Endometrial microvascular endothelial cells (primary cell): ENCODE data around the gene EFNB3. TPM values are rescaled to one million over a fixed set of nuclear protein-coding genes. Genes with fewer than 3 reads are reported as not detected.

ENCODE experiments used
- in situ Hi-C: cut with HindIII; loops from 2 replicates; pipeline ENCODE4 v1.10.0; 2017; ENCODE audit warnings: low sequenced_read_pairs, low pct_unique_long_range_greater_than_20kb; ENCODE audit errors: inconsistent ontology term
- total RNA-seq: library from RNA; depleted of rRNA; stranded (reverse); fragments of >200 nt; gene quantifications from one replicate; pipeline ENCODE4 v1.2.3, GENCODE V29; 2015; ENCODE audit errors: inconsistent ontology term

The EFNB3 gene
- total RNA-seq, 1 donor from 2014 or later: not detected

DNA sequence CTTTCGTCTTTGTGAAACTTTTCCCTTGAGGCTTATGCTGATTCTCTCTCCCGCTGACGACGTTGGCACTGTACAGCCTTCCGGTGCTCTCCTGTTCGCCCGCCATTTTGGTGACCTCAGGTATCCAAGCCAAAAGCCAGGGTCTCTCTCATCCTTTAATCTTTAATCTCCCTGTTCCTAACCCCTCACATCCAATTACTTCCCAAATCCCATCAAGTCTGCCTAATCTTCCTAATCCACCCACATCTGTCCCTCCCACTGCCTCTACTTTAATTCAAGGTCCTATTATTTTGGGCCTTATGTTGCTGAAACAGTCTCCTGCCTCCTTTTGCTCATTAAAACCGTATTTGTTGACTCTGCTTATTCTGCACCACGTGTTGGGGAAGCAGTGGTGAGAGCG lies 9.4 kb upstream of the EFNB3 start:
- in situ Hi-C loops: no loop called here

DNA sequence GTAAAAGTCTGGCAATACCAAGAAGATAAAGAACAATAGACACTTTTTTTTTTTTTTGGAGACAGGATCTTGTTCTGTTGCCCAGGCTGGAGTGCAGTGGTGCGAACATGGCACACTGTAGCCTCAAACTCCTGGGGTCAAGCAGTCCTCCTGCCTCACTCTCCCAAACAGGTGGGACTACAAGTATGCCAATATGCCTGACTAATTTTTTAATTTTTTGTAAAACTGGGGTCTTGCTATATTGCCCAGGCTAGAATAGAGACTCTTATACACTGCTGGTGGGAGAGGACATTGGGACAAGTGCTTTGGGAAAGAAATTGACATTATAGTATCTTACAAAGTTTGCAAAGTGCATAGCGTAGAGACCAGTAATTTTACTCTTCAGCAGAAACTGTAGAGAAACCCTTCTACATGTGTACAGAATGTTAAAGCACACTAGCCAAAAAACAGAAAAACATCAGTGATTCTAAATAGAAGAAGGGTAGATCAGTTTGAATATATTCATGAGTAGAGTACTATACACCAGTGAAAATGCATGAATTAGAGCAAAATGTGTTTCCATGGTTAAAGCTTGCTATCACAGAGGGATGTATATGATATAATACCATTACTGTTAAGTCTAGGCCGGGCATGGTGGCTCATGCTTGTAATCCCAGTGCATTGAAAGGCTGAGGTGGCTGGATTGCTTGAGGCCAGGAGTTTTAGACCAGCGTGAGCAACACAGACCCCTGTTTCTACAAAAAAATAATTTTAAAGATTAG lies 7.0 kb upstream of the EFNB3 start:
- in situ Hi-C loops: no loop called here

DNA sequence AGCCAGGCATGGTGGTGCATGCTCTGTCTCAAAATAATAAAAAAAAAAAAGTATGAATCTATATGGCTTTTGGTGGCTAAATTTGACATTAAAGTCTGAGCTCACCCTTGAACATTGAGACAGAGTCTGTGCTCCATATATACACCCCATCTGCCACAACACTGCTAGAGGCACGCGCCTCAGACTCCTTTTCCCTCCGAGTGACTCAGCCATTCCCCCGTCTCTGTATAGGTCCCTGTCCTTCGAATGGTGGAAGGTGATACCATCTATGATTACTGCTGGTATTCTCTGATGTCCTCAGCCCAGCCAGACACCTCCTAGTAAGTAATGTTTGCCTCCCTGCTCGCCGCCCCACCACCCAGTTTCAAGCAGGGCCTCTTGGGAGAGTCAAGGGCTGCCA lies 4.5 kb upstream of the EFNB3 start:
- in situ Hi-C loops: no loop called here

DNA sequence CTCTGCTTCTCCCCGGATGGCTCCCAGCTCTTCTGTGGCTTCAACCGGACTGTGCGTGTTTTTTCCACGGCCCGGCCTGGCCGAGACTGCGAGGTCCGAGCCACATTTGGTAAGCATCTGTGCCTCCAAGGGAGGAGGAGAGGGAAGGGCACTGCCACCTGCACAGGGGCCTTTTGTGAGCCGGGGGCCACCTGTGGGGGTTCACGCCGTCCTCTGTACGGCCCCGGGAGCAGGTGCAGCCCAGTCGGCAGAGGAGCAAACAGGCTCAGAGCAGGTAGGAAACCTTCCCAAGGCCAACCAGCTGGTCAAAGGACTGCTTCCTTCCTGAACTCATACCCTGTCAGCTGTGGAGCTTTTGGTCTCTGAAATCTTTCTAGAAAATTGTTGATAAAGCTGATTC lies 3.3 kb upstream of the EFNB3 start:
- in situ Hi-C loops: no loop called here

DNA sequence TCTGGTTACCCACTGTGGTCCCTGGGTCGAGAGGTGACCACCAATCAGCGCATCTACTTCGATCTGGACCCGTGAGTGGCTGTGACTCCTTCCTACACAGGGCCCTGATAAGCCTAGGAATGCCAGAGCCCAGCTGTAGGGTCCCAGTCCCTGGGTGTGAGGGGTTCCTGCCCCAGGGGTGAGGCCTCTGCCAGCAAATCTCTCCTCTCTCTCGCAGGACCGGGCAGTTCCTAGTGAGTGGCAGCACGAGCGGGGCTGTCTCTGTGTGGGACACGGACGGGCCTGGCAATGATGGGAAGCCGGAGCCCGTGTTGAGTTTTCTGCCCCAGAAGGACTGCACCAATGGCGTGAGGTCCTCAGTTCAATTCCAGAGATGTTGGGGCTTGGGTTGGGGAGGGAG lies 2.2 kb upstream of the EFNB3 start:
- in situ Hi-C loops: no loop called here

DNA sequence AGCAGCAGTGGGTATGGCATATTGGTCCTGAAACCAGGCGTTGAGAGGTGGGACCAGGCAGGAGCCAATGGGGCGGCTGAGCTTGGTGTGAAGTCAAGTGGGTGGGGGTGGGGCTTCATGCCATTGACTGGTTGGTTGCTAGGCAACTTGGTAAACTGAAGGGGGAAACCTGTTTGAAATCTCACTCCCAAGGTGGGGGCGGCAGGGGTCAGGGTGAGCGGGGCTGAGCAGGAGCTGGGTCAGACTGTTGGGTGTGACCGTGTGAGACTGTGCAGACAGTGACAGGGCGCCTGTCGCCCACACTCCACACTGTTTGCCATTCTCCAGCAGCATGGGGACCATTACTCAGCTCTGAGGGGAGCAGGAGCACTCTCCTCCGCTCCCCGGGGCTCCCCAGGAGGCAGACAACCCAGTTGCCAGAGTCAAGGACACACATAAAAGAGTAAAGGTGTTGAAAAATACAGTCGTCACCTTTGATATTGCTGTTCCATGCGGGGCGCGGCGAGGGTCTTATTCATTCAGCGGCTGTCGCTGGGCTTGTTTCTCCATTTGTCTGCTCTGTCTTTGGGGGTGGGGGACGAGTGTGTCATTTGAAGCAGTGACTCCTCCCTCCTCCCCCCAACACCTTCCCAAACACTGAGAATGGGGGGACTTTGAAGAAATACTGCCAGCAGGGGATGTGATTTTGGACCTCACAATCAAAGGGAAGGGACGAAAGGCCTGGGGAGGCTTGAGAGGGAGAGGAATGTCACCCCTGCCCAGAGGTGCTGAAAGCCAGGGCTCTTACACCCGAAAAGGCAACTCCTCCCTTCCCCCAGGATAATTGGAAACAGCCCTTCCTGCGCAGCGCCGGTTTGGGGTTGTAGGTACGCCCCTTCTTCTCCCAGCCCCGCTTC lies 1.2 kb upstream of the EFNB3 start:
- in situ Hi-C loops: no loop called here

DNA sequence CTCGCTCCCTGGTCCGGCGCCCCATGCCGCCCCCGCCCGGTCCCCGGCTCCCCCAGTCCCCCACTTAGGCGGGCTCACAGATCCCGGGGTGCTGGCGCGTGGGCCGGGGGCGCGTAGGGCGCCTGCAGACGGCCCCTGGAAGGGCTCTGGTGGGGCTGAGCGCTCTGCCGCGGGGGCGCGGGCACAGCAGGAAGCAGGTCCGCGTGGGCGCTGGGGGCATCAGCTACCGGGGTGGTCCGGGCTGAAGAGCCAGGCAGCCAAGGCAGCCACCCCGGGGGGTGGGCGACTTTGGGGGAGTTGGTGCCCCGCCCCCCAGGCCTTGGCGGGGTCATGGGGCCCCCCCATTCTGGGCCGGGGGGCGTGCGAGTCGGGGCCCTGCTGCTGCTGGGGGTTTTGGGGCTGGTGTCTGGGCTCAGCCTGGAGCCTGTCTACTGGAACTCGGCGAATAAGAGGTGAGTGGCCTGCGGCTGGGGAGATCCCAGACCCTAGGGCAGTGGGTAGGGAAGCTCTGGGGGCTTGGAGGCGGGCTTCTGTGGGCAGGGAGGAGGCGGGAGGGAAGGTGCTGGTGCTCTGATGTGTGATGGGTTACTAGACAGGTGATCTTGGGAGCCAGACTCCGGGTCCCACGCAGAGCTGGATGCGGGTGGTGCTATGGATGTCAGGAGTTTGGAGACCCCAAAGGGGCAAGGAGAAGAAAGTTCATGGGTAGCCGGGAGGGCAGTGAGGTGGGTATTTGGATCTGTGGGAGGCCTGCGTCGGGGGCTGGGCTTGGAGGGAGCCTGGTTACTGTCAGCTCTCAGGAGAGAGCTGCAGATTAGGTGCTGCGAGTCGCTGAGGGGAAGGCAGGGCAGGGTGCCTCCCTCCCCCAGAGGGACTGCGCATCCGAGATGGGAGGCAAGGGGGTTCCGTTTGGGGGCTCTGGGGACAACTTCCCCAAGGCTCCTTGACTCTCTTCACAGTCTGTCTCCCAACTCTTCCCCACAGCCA lies 560 bp downstream of the EFNB3 start:
- in situ Hi-C loops: no loop called here

DNA sequence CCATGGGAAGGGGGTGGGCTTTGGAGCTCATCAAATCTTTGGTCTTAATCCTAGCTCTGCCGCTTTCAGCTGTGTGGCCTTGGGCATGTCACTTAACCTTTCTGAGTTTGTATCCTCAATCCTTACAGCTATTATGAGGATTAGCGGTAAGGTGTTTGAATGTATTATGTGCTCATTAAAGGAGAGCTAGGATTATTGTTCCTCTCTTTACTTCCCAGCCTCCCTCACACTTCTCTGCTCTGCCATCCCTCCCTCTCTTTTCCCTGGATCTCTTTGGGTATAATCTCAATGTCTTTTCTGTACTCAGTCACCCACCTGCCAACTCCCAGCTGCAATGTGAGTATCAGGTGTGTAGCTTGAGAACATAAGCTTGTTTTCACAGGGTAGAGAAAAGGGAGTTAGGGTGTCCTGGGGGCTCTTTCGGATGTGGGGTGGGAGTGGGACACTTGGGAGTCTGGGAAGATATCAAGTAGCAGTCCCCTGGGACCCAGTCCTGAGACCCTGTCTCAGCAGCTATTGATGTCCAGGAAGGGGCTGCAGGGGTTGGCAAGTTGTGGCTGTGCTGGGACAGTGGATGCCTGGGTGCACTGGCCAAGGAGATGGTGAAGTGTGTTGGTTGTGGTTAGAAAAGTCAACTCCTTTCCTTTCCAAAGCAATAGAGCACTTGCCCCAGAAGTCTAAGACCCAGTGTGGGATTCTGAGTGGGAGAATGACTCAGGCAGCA lies 1.8 kb downstream of the EFNB3 start:
- in situ Hi-C loops: no loop called here

DNA sequence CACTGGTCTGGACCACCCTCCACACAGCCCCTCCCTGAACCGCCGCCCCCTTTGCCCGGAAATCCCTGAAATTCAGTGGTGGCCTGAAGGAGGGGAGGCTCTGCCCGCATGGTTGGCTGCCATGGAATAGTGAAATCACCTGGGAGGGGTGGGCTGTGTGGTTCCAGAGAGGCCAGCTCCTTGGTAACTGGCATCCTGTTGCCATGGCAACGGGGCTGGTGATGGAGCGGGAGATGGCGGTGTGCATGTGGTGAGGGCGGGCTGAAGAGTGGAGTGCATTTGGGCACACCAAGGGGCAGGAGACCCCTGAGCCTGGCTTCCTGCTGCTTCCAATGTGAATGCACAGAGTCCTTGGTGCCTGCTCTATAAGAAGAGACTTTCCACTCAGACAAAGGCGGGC lies 2.4 kb downstream of the EFNB3 start:
- in situ Hi-C loops: no loop called here

DNA sequence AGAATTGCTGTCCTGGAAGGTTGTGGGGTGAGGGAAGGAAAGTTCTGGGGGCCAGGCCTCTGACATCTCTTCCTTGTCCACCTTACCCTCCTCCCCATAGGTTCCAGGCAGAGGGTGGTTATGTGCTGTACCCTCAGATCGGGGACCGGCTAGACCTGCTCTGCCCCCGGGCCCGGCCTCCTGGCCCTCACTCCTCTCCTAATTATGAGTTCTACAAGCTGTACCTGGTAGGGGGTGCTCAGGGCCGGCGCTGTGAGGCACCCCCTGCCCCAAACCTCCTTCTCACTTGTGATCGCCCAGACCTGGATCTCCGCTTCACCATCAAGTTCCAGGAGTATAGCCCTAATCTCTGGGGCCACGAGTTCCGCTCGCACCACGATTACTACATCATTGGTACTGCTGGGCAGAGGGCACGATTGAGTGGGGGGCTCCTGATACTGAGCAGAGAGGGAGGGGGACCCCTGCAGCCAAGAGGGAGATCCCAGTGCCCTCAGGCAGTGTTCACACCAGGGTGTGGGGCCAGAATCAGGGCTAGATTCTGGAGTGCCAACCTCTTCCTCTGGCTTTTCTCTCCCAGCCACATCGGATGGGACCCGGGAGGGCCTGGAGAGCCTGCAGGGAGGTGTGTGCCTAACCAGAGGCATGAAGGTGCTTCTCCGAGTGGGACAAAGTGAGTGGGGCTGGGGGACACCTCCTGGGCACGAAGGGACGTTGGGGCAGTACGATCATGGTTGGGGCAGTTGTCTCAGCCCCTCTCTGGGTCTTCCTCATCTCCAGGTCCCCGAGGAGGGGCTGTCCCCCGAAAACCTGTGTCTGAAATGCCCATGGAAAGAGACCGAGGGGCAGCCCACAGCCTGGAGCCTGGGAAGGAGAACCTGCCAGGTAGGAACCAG lies 3.1 kb downstream of the EFNB3 start:
- in situ Hi-C loops: no loop called here

DNA sequence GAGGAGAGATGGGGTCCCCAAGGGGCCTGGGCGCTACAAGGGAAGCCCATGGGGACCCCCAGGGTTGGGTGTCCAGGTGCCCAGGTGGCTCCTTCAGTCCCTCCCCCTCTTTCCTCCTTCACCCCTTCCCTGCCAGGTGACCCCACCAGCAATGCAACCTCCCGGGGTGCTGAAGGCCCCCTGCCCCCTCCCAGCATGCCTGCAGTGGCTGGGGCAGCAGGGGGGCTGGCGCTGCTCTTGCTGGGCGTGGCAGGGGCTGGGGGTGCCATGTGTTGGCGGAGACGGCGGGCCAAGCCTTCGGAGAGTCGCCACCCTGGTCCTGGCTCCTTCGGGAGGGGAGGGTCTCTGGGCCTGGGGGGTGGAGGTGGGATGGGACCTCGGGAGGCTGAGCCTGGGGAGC lies 4.0 kb downstream of the EFNB3 start:
- in situ Hi-C loops: no loop called here

DNA sequence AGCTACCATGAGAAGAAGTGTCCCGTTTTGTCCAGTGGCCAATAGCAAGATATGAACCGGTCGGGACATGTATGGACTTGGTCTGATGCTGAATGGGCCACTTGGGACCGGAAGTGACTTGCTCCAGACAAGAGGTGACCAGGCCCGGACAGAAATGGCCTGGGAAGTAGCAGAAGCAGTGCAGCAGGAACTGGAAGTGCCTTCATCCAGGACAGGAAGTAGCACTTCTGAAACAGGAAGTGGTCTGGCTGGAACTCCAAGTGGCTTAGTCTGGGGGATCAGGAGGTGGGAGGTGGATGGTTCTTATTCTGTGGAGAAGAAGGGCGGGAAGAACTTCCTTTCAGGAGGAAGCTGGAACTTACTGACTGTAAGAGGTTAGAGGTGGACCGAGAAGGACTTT lies 5.3 kb downstream of the EFNB3 start:
- in situ Hi-C loops: no loop called here

DNA sequence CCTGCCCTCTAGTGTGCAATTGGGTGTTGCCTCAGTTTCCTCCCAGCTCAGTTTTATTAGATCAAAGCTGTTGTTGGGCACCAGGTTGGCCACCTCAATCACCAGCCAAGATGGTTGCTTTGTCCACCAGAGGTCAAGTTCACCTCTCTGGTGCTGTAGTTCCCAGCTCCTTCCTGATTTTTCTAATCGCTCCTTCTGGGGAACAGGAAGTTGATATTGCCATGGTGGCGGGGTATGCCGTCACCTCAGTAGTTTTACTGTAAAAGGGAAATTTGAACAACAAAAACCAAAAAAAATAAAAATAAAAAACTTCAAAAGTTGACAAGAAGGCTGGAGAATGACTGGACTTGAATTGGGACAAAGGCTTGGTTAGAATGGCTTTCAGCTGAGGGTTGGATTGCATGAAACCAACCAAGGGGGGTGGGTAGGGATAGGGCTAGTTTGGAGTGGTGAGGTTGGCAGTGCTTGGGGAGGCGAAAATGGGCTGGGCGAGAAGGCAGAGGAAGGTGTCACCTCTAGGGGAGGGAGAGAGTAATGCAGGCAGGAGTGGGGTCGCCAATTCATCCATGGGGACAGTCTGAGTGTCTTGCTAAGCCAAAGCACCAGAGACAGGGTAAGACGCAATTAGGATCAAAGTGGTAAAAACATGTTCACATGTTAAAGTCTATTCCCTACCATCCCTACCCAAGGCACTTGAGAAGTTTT lies 6.2 kb downstream of the EFNB3 start:
- in situ Hi-C loops: no loop called here

DNA sequence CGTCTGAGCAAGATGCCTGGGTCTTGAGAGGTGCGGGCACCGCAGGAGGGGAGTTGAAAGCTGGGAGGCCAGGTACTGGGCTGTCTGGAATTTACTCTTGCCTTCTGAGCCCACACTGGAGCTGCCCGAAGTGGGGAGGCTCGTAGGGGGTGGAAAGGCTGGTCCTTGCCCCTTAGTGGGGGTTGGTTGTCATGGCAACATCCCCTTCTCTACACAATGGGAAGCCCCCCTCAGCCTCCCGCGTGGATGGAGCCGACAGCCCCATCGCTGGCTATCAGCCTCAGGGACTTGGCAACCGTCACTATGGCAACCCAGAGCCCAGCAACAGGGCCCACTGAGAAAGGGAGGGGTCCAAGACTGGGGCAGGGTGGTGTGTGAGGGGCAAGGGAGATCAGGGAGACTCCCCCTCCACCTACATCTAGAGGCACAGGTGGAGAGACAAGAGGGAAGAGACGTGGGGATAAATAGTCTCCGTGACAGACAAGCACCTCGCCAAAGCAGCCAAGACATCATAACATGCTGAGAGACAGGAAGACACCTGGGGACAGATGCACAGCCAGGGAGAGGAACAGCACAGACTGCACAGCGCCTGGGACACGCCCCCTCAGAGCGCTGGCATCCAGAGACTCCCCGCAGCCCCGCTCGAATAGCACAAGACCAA lies 7.2 kb downstream of the EFNB3 start:
- in situ Hi-C loops: no loop called here

DNA sequence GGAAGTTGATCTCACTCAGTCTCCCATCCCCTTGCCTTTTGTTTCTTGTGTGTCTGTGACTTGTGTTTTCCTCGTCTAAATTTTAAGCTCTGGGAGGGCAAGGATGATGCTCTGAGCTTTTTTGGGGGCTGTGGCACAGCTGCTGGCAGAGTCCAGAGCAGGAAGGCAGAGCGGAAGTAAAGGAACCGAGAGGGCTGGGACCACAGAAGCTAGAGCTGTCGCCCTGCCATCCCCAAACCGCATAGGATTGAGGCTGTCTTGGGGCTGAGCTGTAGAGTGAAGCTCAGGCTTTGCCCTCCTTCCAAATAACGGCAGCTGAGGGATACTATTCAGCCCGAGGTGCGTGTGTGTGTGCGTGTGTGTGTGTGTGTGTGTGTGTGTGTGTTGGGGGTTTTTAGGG lies 8.8 kb downstream of the EFNB3 start:
- in situ Hi-C loops: no loop called here

DNA sequence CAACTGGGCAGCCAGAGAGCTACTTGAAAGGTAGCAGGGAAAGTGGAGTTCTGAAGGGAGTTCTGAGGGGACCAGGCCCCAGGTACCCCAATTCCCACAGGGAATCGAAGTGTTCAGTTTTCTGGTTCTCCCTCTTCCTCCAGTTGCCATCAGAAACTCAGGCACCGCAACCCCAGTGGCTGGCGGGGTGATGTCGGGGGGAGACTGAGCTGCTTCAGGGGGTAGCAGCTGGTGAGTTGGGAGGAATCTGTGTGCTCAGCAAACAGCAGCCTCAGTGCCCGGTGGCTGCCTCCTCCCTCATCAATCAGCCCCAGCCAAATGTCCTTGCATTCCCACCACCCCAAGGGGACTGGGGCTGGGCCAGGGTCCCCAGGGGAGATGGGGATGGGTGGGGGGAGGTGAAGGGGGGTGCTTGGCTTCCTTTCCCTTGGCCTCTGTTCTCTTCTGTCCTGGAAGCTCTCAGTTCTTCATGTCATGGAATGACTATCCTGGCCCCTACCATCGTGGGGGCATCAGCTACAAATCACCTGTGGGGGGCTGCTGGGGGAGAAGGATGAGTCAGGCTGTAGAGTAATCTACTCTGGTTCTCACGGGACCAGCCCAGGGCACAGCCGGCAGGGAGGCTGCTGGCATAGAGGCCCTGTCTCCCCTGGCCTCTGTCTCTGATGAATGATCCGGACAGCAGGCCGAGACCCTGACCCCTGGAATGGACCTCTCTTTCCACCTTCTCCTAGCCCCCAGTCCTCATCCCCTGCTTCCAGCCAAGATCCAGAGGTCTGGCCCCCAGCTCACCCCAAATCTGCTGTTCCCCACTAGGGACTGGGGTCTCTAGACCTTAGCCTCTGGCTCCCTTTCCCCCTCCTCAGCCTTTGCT lies 10.0 kb downstream of the EFNB3 start:
- in situ Hi-C loops: no loop called here
